Panc1 (cell line): ENCODE data around the gene MS4A4A. TPM values are rescaled to one million over a fixed set of nuclear protein-coding genes. Genes with fewer than 3 reads are reported as not detected.
A peak's percentile ranks its signal among the peaks of the same experiment; 100 is the strongest.

Source experiments
- ATAC-seq: fragments of 200-7000 bp; cut with Tn5 transposase; 2 replicates; pipeline ENCODE4 v1.9.1; 2020; ENCODE audit warnings: mild to moderate bottlenecking, moderate library complexity
- BruUV-seq: library from RNA; stranded (reverse); fragments of 400-500 nt; replicated peaks from 2 replicates; lab custom pipeline; 2021; lab: Mats Ljungman, UMichigan
- CTCF ChIA-PET: fragments of 300-600 bp; sonication (Branson Sonifier 250); formaldehyde crosslinking; loops from one replicate; lab custom pipeline; 2022; ENCODE audit warnings: antibody characterized with exemption; lab: Charles Lee
- POLR2A ChIA-PET: fragments of 300-600 bp; sonication (Branson Sonifier 250); formaldehyde crosslinking; loops from one replicate; lab custom pipeline; 2022; ENCODE audit warnings: antibody characterized with exemption; lab: Charles Lee
- DNase-seq: peaks from one replicate; pipeline ENCODE4 v3.0.0-alpha.2; 2010; ENCODE audit warnings: low read depth, low spot score
- H3K27ac ChIP-seq: 2 replicates; pipeline ENCODE4 v1.5.1; 2011; ENCODE audit warnings: mild to moderate bottlenecking, low read length, inconsistent platforms
- H3K27me3 ChIP-seq: fragments of 200-500 bp; sonication (Bioruptor generic); 2 replicates; pipeline ENCODE4 v1.6.0; 2014; ENCODE audit warnings: low read length, inconsistent platforms; ENCODE audit not compliant: control insufficient read depth, insufficient read depth
- H3K36me3 ChIP-seq: fragments of 200-500 bp; sonication (Bioruptor generic); 2 replicates; pipeline ENCODE4 v1.5.1; 2014; ENCODE audit warnings: inconsistent platforms, mild to moderate bottlenecking, low read length, moderate library complexity; ENCODE audit not compliant: control insufficient read depth, insufficient read depth
- H3K4me1 ChIP-seq: 2 replicates; pipeline ENCODE4 v1.5.1; 2011; ENCODE audit warnings: inconsistent platforms, mild to moderate bottlenecking, low read length, moderate library complexity; ENCODE audit not compliant: control insufficient read depth, insufficient read depth
- H3K4me3 ChIP-seq, 2 experiments: 2 replicates each; pipeline ENCODE4 v1.5.1; 2011 to 2012; ENCODE audit warnings: low read depth in 2 of 2, low read length in 2 of 2, mild to moderate bottlenecking in 2 of 2, inconsistent platforms in 1 of 2, moderate library complexity in 1 of 2
- H3K9me3 ChIP-seq: fragments of 200-500 bp; sonication (Bioruptor generic); 2 replicates; pipeline ENCODE4 v1.5.1; 2014; ENCODE audit warnings: low read depth, mild to moderate bottlenecking, inconsistent platforms, low read length, moderate library complexity; ENCODE audit not compliant: control insufficient read depth, insufficient read depth
- CTCF ChIP-seq: fragments of 450-650 bp; IDR thresholded peaks from 2 replicates; pipeline ENCODE4 v1.5.1; 2017; ENCODE audit warnings: mild to moderate bottlenecking
- POLR2AphosphoS5 ChIP-seq: IDR thresholded peaks from 2 replicates; pipeline ENCODE4 v1.6.1; 2012; ENCODE audit warnings: mild to moderate bottlenecking, low read depth, low read length, moderate library complexity
- REST ChIP-seq, 2 experiments: IDR thresholded peaks; 2 replicates each; pipeline ENCODE4 v1.6.1; 2011 to 2012; ENCODE audit warnings: low read depth in 2 of 2, control low read depth in 1 of 2, low read length in 1 of 2, mild to moderate bottlenecking in 1 of 2, moderate library complexity in 1 of 2; ENCODE audit not compliant: insufficient read depth in 1 of 2
- SIN3A ChIP-seq: IDR thresholded peaks from 2 replicates; pipeline ENCODE4 v1.6.1; 2012; ENCODE audit warnings: low read depth, mild to moderate bottlenecking, low read length, moderate library complexity, borderline replicate concordance; ENCODE audit not compliant: insufficient read depth
- TCF7L2 ChIP-seq: IDR thresholded peaks from 2 replicates; pipeline ENCODE4 v1.6.1; 2011; ENCODE audit warnings: mild to moderate bottlenecking, low read depth, low read length, inconsistent platforms
- in situ Hi-C: cut with HindIII; loops from 2 replicates; pipeline ENCODE4 v1.10.0; 2016; ENCODE audit warnings: low sequenced_read_pairs, low pct_unique_long_range_greater_than_20kb
- intact Hi-C: fragments of 100-400 bp; cut with micrococcal nuclease; formaldehyde crosslinking; loops from one replicate; pipeline ENCODE4 v1.10.0; 2022; ENCODE audit not compliant: unreplicated experiment
- total RNA-seq: library from RNA; stranded (reverse); gene quantifications from one replicate; pipeline ENCODE4 v1.2.1, GENCODE V29; 2021; ENCODE audit not compliant: unreplicated experiment

MS4A4A gene
- total RNA-seq, 1 experiment from 2014 or later = not detected

DNA sequence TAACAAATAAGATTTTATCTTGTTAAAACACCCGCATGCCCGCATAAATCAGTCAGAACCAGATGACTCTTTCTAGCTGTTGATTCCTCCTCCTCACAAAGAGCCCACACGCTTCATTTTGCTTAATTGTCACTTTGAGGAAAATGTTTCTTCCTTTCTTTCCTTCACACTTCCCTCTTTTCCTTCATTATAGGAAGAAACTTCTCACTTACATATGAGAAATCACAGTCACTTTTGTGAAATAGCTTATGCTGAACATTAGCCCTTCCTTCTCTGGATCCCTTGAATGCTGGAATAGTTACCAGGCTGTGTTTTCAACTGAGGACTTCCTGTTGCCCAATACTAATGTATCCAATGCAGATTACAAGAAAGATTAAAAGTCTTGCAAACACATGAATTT lies 52.4 kb downstream of the MS4A4A start:
- in situ Hi-C loops (no loop called here), intact Hi-C loops (no loop called here)
- TF ChIP-seq POLR2AphosphoS5 = no peak
- Histone ChIP-seq H3K9me3 (no peaks in the 10 kb centered on the region), H3K36me3 (no peaks in the 10 kb centered on the region), H3K27me3 (no peaks in the 10 kb centered on the region), H3K4me3 (no peak overlapping the region), H3K27ac (no peak overlapping the region), H3K4me1 (no peaks in the 10 kb centered on the region)
- DNase-seq (no peak), ATAC-seq (no peak)
- POLR2A ChIA-PET = no interaction called here
- no TSS peak for BruUV-seq
- CTCF ChIA-PET = no interaction called here

DNA sequence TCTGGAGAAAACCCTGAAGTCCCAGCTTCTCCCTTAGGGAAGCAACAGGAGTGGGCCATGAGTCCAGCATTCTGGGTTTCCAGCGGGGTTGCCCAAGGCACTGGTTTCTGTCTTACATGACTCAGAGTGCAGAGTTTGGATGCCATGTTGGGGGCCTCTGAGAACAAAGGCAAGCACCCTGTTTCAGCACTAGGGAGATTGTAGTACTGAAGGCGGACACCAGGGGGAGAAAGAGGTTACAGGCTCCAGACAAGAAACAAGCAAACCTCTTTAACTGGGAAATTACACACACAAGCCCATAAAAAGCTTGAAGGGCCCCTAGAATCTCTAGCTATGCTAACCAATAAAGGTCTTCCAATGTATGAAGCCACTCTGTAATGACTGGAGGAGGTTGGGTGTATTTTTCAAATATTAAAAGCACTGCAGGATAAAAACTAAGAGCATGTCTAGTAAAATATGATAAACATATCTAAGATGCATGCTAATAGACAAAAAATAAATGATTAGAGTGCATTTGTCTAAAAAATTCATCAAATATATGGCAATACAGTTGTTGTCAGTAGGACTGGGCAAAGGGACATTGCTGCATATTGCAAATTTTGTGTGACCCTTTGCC lies 53.6 kb downstream of the MS4A4A start:
- Histone ChIP-seq H3K27me3 (no peaks in the 10 kb centered on the region), H3K4me1 (no peaks in the 10 kb centered on the region), H3K27ac (no peak overlapping the region), H3K36me3 (no peaks in the 10 kb centered on the region), H3K9me3 (no peaks in the 10 kb centered on the region), H3K4me3 (peak overlapping the region in 1 of 2 experiments; percentile 7; a peak in 1 of 4 replicates)
- intact Hi-C loops (loop anchor here (1.0 kb wide), 1 partner anchor 284 kb away; no protein-coding TSS in a partner anchor), in situ Hi-C loops (no loop called here)
- TF ChIP-seq SIN3A (no peak), CTCF (peak; percentile 84)
- POLR2A ChIA-PET = no interaction called here
- BruUV-seq = no TSS peak
- CTCF ChIA-PET = no interaction called here
- ATAC-seq (peak; percentile 81), DNase-seq (peak; percentile 46)

GRCh38 chr11:60336767-60337391 lies 56.4 kb downstream of the MS4A4A start:
- Histone ChIP-seq H3K9me3 (no peaks in the 10 kb centered on the region), H3K36me3 (no peaks in the 10 kb centered on the region), H3K4me3 (no peak overlapping the region), H3K27me3 (no peaks in the 10 kb centered on the region), H3K27ac (no peak overlapping the region), H3K4me1 (no peaks in the 10 kb centered on the region)
- POLR2A ChIA-PET = no interaction called here
- TF ChIP-seq TCF7L2 = no peak
- TF ChIP-seq POLR2AphosphoS5 = no peak
- no peak for TF ChIP-seq REST (IDR thresholded peaks at IDR 0.05; ENCODE audit: insufficient read depth in 1 of 2, low read depth in 2 of 2, low read length in 1 of 2)
- no peak for TF ChIP-seq CTCF
- TF ChIP-seq SIN3A = no peak
- in situ Hi-C loops = no loop called here
- BruUV-seq = no TSS peak
- CTCF ChIA-PET = no interaction called here
- intact Hi-C loops = no loop called here
- ATAC-seq = no peak
- no peak for DNase-seq
